GM21526 (cell line): ENCODE data around the gene DERL3.
A peak's percentile ranks its signal among the peaks of the same experiment; 100 is the strongest.
"Not testable (repeated sequence)": the region's sequence is repeated elsewhere in the genome, so short reads cannot be mapped to it uniquely, and the experiment has no call there.

ENCODE experiments used
- ATAC-seq: cut with Tn5 transposase; IDR thresholded peaks from one replicate; pipeline ENCODE4 v1.9.1; 2021; ENCODE audit warnings: moderate library complexity; ENCODE audit not compliant: unreplicated experiment, low FRiP score

DERL3 gene

GRCh38 chr22:23838681-23839468, at the start of gene DERL3:
Gene DERL3 (minus strand): TSS chr22:23839006. CDS start chr22:23838987, 19 bp downstream.
- peak; percentile 70 for ATAC-seq

GRCh38 chr22:23884140-23884539, 45.3 kb upstream of the DERL3 start:
- ATAC-seq, result no peak

- no peak for ATAC-seq
Observed at GRCh38 chr22:23883658-23884057, 44.9 kb upstream of the DERL3 start.

GRCh38 chr22:23882370-23882769, 43.6 kb upstream of the DERL3 start:
- ATAC-seq, result no peak

- ATAC-seq, result no peak
Observed at GRCh38 chr22:23878219-23878618, 39.4 kb upstream of the DERL3 start.

GRCh38 chr22:23877566-23877965, 38.8 kb upstream of the DERL3 start:
- ATAC-seq, result no peak

GRCh38 chr22:23875801-23876200, 37.0 kb upstream of the DERL3 start:
- ATAC-seq, result no peak

GRCh38 chr22:23874871-23875270, 36.1 kb upstream of the DERL3 start:
- ATAC-seq, result no peak

- no peak for ATAC-seq
Observed at GRCh38 chr22:23868580-23868979, 29.8 kb upstream of the DERL3 start.

- not testable (repeated sequence) for ATAC-seq
Observed at GRCh38 chr22:23864499-23865154, 25.8 kb upstream of the DERL3 start.

- no peak for ATAC-seq
Observed at GRCh38 chr22:23862103-23862502, 23.3 kb upstream of the DERL3 start.

- not testable (repeated sequence) for ATAC-seq
Observed at GRCh38 chr22:23860187-23860586, 21.4 kb upstream of the DERL3 start.

- no peak for ATAC-seq
Observed at GRCh38 chr22:23859201-23859600, 20.4 kb upstream of the DERL3 start.

GRCh38 chr22:23858484-23858815, 19.6 kb upstream of the DERL3 start:
- ATAC-seq, result no peak

- peak; percentile 84 for ATAC-seq
Observed at GRCh38 chr22:23857606-23858483, 19.0 kb upstream of the DERL3 start, which contains the start of gene SLC2A11. Gene SLC2A11 (plus strand): TSS chr22:23857875. CDS start chr22:23858000, 125 bp downstream.

GRCh38 chr22:23856721-23857605, 18.2 kb upstream of the DERL3 start:
- peak; percentile 34 for ATAC-seq

GRCh38 chr22:23850136-23850611, 11.4 kb upstream of the DERL3 start:
- no peak for ATAC-seq

GRCh38 chr22:23849009-23850006, 10.5 kb upstream of the DERL3 start:
- ATAC-seq, result no peak
